NCI-H1048 (cell line): Measurements from ENCODE around the gene ZC3H7A.
A peak's percentile ranks its signal among the peaks of the same experiment; 100 is the strongest.
"Not testable (repeated sequence)": the region's sequence is repeated elsewhere in the genome, so short reads cannot be mapped to it uniquely, and the experiment has no call there.

ENCODE experiments used
- DNase-seq: peaks from one replicate; lab custom pipeline; 2025; lab: John Stamatoyannopoulos, UW

ZC3H7A gene

DNA sequence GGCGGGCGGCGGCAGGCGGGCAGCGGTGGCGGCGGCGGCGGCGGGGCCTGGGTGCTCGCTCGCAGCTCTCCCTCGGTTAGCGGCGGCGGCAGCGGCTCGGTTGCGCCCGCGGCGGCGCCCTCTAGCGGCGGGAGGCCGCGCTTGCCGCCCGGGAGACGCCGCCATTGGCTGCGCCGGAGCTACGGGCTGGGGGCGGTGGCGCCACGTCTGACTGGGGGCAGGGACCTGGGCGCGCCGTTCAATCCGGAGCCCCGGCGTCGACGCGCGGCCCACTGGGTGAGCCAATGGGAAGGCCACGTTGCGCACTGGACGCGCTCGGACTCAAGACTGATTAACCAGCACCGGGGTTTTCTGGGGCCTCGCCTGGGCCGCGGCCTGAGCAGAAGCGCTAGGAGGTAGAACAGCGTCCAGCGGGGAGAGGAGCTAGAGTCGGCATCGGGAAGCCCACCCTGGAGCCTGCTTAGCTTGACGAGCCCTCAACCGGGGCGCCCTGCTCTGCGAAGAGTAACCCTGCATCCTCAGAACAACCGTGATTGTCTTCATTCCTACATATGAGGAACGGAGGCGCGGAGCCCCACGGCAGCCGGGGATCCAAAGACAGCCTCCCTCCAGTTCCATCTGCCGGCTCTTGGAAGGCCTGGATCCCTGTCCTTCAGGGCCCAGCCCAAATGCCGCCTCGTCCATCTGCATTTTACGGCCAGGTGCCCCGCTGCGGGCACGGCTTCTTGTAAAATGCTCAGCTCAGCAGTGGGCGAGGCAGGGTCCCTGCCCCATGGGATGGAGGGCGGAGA is at the start of gene ZC3H7A:
Gene ZC3H7A (minus strand): TSS at position 93 of the 791 bp plus-strand sequence. CDS start 14,904 bp downstream, outside the sequence.
- DNase-seq, result peak; percentile 63

- no peak for DNase-seq
Observed at GRCh38 chr16:11844499-11844898, 47.4 kb upstream of the ZC3H7A start.

- no peak for DNase-seq
Observed at GRCh38 chr16:11843861-11844260, 46.8 kb upstream of the ZC3H7A start.

GRCh38 chr16:11843206-11843605 is 46.1 kb upstream of the ZC3H7A start:
- no peak for DNase-seq

DNA sequence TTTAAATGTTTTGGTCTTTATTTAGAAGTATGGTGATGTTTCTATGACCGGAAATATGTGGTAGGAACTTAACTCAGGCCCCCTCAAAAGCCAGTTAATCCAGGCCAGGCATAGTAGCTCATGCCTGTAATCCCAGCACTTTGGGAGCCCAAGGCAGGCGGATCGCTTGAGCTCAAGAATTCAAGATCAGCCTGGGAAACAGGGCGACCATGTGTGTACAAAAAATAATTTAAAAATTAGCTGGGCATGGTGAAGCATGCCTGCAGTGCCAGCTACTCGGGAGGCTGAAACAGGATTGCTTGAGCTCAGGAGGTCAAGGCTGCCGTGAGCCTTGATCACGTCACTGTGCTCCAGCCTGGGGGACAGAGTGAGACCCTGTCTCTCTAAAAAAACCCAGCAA is 44.0 kb upstream of the ZC3H7A start:
- DNase-seq, result no peak

DNA sequence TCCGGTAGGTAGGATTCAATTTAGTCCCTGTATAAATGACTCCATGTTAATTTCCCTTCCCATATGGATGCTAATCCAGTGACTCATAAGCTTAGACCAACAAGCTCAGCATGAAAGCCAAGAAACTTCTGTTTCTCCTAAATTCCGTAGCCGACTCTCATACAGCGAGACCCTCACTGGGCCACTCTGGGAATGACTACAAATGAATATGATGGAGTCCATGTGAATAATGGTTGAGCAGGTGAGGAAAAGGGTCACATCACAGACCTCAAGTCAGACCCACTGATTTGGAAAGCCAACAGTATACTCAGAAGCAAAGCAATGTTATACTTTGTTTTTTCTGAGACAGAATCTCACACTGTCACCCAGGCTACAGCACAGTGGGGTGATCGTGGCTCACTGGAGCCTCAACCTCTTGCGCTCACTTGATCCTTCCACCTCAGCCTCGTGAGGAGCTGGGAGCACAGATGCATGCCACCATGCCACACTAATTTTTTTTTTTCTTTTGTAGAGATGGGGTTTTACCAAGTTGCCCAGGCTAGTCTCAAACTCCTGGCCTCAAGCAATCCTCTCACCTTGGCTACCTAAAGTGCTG is 39.7 kb upstream of the ZC3H7A start:
- DNase-seq, result no peak

DNA sequence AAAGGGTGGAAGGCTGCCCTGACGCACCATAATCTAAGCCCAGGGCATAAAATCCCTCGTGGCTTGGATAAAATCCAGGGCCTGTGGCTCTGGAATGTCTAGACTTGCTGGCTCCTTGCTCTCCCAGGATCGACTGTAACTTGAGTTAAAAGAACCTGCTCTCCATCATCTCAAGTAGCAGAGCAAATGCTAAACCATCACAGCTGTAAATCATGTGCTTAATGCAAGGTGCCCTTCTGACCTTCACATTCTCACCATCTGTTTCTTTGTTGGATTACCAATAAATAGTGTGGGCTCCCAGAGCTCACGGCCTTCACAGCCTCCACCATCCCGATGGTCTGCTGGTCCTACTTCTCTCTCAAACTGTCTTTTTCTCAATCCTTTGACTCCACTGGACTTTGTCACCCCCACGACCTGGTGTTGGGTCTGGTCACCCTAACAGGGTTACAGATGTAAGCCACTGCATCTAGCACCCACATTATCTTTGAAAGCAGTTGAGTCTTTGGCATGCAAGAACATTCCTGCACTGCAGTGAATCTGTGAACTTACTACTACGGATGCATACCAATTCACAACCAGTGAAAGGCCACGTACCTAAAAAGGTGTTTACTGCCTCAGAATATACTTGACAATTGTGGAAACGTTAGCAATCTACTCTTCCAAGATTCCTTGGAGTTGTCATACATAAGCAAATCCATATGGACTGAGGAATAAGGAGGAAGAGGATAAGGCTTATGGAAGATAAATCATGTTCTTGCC is 39.0 kb upstream of the ZC3H7A start:
- no peak for DNase-seq

GRCh38 chr16:11835309-11835708 is 38.3 kb upstream of the ZC3H7A start:
- DNase-seq, result no peak

DNA sequence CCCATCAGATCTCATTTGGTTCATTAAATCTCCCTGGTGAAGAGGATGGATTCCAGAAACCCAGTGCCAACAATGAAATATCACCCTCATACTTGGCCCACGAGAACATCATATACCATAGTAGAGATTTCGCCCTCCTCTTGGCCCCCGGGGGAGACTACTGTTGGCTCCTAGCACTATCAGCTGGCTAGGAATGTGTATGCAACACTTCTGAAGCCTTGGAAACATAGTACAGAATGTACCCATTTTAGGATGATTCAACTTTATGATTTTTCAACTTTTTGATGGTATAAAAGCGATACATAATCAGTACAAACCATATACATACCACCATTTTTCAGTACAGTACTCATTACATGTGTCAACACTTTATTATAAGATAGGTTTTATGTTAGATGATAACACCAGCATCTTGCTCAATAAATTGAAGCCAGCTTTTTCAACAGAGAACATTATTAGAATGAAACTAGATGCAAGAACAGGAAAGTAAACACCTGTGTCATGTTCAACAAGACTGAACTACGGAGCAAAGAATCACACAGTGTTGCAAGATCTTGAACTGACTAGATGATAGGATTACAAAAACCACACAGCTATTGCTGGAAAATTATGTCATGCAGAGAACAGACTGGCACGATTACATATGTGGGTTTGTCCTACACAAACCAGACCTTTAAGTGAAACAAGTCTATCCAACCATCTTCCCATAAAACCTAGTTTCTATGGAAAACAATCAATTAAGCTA is 37.1 kb upstream of the ZC3H7A start:
- no peak for DNase-seq

- no peak for DNase-seq
Observed at GRCh38 chr16:11828696-11829095, 31.6 kb upstream of the ZC3H7A start.

GRCh38 chr16:11825520-11826165 is 28.6 kb upstream of the ZC3H7A start:
- not testable (repeated sequence) for DNase-seq

DNA sequence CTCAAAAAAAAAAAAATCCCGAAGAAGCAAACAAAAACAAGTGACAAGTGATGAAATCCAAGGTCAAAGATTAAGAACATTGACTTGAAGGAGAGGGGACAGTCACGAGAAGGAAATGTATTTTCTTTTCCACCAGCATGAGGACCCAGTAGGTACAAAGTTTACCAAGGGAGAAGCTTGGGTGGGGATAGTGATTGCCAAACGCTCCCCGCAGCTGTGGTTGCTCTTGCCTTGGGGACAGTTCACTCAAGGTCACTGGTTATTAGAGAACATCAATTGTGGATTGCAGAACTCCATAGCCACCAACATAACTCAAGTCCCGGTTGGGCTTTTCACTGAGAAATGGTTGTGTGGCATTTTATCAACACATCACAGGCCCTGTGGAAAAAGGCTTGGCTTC is 27.3 kb upstream of the ZC3H7A start:
- DNase-seq, result no peak

DNA sequence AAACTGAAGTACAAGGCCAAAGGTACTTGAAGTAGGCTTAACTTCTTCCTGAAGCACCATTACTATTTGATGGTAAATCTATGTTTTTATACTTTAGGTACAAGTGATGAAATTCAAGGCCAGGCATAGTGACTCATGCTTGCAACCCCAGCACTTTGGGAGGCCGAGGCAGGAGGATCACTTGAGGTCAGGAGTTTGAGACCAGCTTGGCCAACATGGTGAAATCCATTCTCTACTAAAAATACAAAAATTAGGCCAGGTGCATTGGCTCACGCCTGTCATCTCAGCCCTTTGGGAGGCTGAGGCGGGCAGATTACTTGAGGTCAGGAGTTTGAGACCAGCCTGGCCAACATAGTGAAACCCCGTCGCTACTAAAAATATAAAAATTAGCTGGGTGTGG is 26.6 kb upstream of the ZC3H7A start:
- DNase-seq, result not testable (repeated sequence)

DNA sequence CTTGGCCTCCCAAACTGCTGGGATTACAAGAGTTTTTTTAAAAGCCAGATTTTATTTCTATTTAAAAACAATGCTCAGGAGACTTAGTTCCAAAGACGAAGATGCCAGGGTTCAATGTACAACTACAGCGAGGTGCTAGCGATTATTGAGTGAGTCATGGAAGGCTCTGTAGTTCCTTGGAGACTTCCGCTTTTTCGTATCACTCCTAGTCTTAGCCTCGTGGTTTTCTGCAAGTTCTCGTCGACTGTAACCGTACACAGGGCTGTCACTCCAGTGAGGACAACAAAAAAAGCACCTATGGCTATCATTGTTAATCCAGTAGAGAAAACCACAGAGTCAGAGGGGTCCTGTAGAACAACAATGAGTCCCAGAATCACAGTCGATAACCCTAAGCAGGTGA is 22.7 kb upstream of the ZC3H7A start:
- no peak for DNase-seq

- not testable (repeated sequence) for DNase-seq
Observed at GRCh38 chr16:11818970-11819369, 21.9 kb upstream of the ZC3H7A start.

GRCh38 chr16:11816123-11816522 is 19.1 kb upstream of the ZC3H7A start:
- DNase-seq, result no peak

GRCh38 chr16:11814800-11815199 is 17.7 kb upstream of the ZC3H7A start:
- not testable (repeated sequence) for DNase-seq

- no peak for DNase-seq
Observed at GRCh38 chr16:11806721-11807120, 9.7 kb upstream of the ZC3H7A start.

DNA sequence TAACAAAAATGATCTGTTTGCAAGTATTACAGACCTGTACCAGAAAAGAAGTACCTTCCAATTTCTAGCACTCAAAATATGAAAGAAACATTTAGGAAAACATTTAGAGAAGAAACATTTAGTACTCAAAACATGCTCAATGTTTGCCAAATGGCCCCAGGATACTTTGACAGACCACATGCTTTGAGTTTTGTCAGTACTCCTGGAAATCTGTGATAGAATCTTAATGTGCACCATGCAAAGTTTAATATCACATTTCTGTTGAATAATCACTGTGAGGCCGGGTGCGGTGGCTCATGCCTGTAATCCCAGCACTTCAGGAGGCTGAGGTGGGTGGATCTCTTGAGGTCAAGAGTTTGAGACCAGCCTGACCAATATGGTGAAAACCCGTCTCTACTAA is 8.5 kb upstream of the ZC3H7A start:
- no peak for DNase-seq

DNA sequence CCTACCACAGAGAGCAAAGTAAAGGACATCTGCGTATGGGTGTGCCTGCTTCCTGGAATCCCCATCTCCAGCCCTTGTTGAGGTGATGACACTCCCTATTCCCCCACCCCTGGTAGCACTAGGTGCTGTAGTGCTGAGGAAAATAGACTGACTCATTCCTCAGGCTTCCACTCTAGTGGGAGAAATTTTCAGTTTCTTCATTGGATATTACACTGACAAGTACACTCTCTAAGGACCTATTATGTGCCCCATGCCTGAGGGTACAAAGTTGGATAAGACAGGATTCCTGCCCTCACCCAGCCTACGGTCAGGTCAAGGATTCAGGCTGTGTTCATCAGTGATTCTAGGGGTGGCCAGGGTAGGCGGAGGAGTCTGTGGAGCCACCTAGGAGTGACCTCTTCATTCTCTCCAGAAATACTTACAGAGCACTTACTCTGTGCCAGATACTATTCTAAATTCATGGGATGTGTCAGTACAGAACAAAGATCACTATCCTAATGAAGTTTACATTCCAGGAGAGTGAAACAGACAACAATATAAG is 4.5 kb upstream of the ZC3H7A start:
- no peak for DNase-seq

- DNase-seq, result no peak
Observed at GRCh38 chr16:11800382-11800718, 3.3 kb upstream of the ZC3H7A start.
